Measurements from ENCODE around the gene ITFG1. TPM values are rescaled to one million over a fixed set of nuclear protein-coding genes. Genes with fewer than 3 reads are reported as not detected.

The ITFG1 gene
- total RNA-seq, 1 experiment from 2014 or later, result 20.0 TPM

DNA sequence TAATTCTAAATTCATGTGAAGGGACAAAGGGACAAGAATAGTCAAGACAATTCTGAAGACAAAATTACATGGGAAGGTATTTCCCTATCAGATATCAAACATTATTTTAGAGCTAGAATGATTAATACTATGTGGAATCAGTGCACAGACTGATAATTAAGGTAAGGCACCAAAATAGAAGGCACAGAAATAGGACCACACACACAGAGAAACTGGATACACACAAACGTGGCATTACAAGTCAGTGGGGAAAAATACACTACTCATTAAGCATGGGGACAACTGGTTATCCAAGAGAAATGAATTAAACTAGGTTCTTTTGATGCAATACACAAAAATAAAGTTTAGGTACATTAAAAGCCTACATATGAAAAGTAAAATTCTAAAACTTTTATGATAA, 184.3 kb downstream of the ITFG1 start:
- no peak overlapping the region for H3K4me3 ChIP-seq (ENCODE audit: low read length)
- no peaks in the 10 kb centered on the region for H3K36me3 ChIP-seq (ENCODE audit: low read depth, low read length)
- no peak overlapping the region for H3K27ac ChIP-seq (ENCODE audit: low read length)
- no peaks in the 10 kb centered on the region for H3F3A ChIP-seq (ENCODE audit: low read length, unreplicated experiment)
- ATAC-seq, result no peak
- no peaks in the 10 kb centered on the region for H3K79me2 ChIP-seq (ENCODE audit: low read length)
- no peak for DNase-seq
- H3K4me2 ChIP-seq (ENCODE audit: low read length), result no peak overlapping the region
- no peaks in the 10 kb centered on the region for H3K9me2 ChIP-seq (replicated peaks; ENCODE audit: low read length)
- no TSS peak for BruUV-seq (replicated peaks)
- CTCF ChIA-PET, result no interaction called here
- no peak overlapping the region for H2AFZ ChIP-seq (ENCODE audit: low read length)
- no peaks in the 10 kb centered on the region for H4K20me1 ChIP-seq (ENCODE audit: low read length)
- no peaks in the 10 kb centered on the region for H3K9me3 ChIP-seq (ENCODE audit: low read length)
- TF ChIP-seq EZH2phosphoT487 (IDR thresholded peaks at IDR 0.05; ENCODE audit: borderline replicate concordance, low read length), result no peak
- no peak for TF ChIP-seq CTCF (conservative IDR thresholded peaks at IDR 0.05; ENCODE audit: low read depth, low read length)
- TF ChIP-seq EZH2 (IDR thresholded peaks at IDR 0.05; ENCODE audit: low read length, unreplicated experiment), result no peak
- POLR2A ChIA-PET (ENCODE audit: unreplicated experiment), result no interaction called here
- no peaks in the 10 kb centered on the region for H3K27me3 ChIP-seq (ENCODE audit: low read length)
- no peak overlapping the region for H3K9ac ChIP-seq (ENCODE audit: low read length)
- no peaks in the 10 kb centered on the region for H3K4me1 ChIP-seq (ENCODE audit: insufficient read depth, low read length)
- intact Hi-C loops (cut with micrococcal nuclease), result no loop called here

DNA sequence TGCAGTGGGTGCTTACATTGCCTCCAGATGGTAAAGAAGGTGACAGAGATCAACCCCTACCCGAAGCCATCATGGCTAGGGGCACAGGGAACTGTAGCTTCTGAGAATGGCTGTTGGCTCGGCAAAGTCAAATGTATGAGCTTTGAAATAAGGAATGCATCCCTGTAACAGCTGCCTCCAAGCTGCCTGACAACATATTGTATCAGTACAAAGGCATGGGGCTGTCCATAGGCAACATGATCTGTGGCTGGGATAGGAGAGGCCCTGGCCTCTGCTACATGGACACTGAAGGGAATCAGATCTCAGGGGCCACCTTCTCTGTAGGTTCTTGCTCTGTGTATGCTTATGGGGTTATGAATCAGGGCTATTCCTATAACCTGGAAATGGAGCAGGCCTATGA, 197.9 kb downstream of the ITFG1 start:
- intact Hi-C loops (cut with micrococcal nuclease), result no loop called here
- Histone ChIP-seq H3K9ac (ENCODE audit: low read length) (no peak overlapping the region), H3K27ac (ENCODE audit: low read length) (no peak overlapping the region), H4K20me1 (ENCODE audit: low read length) (no peaks in the 10 kb centered on the region), H3K36me3 (ENCODE audit: low read depth, low read length) (no peaks in the 10 kb centered on the region), H3K4me1 (ENCODE audit: insufficient read depth, low read length) (no peaks in the 10 kb centered on the region), H3K79me2 (ENCODE audit: low read length) (no peaks in the 10 kb centered on the region), H3K9me2 (replicated peaks; ENCODE audit: low read length) (no peaks in the 10 kb centered on the region), H2AFZ (ENCODE audit: low read length) (no peak overlapping the region), H3K4me2 (ENCODE audit: low read length) (no peak overlapping the region), H3K4me3 (ENCODE audit: low read length) (no peak overlapping the region), H3K9me3 (ENCODE audit: low read length) (no peaks in the 10 kb centered on the region), H3K27me3 (ENCODE audit: low read length) (no peaks in the 10 kb centered on the region), H3F3A (ENCODE audit: low read length, unreplicated experiment) (no peaks in the 10 kb centered on the region)
- ATAC-seq (no peak), DNase-seq (no peak)
- no TSS peak for BruUV-seq (replicated peaks)
- no peak for TF ChIP-seq EZH2phosphoT487 (IDR thresholded peaks at IDR 0.05; ENCODE audit: borderline replicate concordance, low read length)
- TF ChIP-seq EZH2 (IDR thresholded peaks at IDR 0.05; ENCODE audit: low read length, unreplicated experiment), result no peak
- no peak for TF ChIP-seq CTCF (conservative IDR thresholded peaks at IDR 0.05; ENCODE audit: low read depth, low read length)
- ChIA-PET CTCF (no interaction called here), POLR2A (ENCODE audit: unreplicated experiment) (no interaction called here)

- H3K4me2 ChIP-seq (ENCODE audit: low read length), result no peak overlapping the region
- H4K20me1 ChIP-seq (ENCODE audit: low read length), result no peaks in the 10 kb centered on the region
- H3K9ac ChIP-seq (ENCODE audit: low read length), result no peak overlapping the region
- no peaks in the 10 kb centered on the region for H3K79me2 ChIP-seq (ENCODE audit: low read length)
- H3K4me1 ChIP-seq (ENCODE audit: insufficient read depth, low read length), result no peaks in the 10 kb centered on the region
- intact Hi-C loops (cut with micrococcal nuclease), result no loop called here
- no peaks in the 10 kb centered on the region for H3K9me2 ChIP-seq (replicated peaks; ENCODE audit: low read length)
- ChIA-PET CTCF (no interaction called here), POLR2A (ENCODE audit: unreplicated experiment) (no interaction called here)
- H3K4me3 ChIP-seq (ENCODE audit: low read length), result no peak overlapping the region
- H3K27me3 ChIP-seq (ENCODE audit: low read length), result no peaks in the 10 kb centered on the region
- no TSS peak for BruUV-seq (replicated peaks)
- H3K27ac ChIP-seq (ENCODE audit: low read length), result no peak overlapping the region
- no peak overlapping the region for H2AFZ ChIP-seq (ENCODE audit: low read length)
- no peaks in the 10 kb centered on the region for H3K36me3 ChIP-seq (ENCODE audit: low read depth, low read length)
- TF ChIP-seq EZH2phosphoT487 (IDR thresholded peaks at IDR 0.05; ENCODE audit: borderline replicate concordance, low read length) (no peak), EZH2 (IDR thresholded peaks at IDR 0.05; ENCODE audit: low read length, unreplicated experiment) (no peak), CTCF (conservative IDR thresholded peaks at IDR 0.05; ENCODE audit: low read depth, low read length) (no peak)
- H3F3A ChIP-seq (ENCODE audit: low read length, unreplicated experiment), result no peaks in the 10 kb centered on the region
- ATAC-seq (no peak), DNase-seq (no peak)
- H3K9me3 ChIP-seq (ENCODE audit: low read length), result no peaks in the 10 kb centered on the region
Observed at GRCh38 chr16:47260503-47260902, 200.4 kb downstream of the ITFG1 start.

Data from PC-3 (cell line).